Measurements from ENCODE around the gene LRRC9. TPM values are rescaled to one million over a fixed set of nuclear protein-coding genes. Genes with fewer than 3 reads are reported as not detected.

Gene LRRC9
- total and polyA plus RNA-seq, 10 of the 15 experiments (the other 5 are each of a cell fraction or from before 2014, with no cell fraction given), result not detected

GRCh38 chr14:60091550-60092525 lies 171.9 kb downstream of the LRRC9 start, which contains the start of gene PCNX4 (continued):
- TF ChIP-seq ZNF687 (IDR thresholded peaks at IDR 0.05) (peak; percentile 99), ZNF274 (IDR thresholded peaks at IDR 0.05; ENCODE audit: insufficient read depth, insufficient read length) (no peak), CBX3 (IDR thresholded peaks at IDR 0.05; ENCODE audit: borderline replicate concordance, low read depth) (no peak), HDAC2 (IDR thresholded peaks at IDR 0.05) (no peak), IRF3 (IDR thresholded peaks at IDR 0.05) (no peak; the same call in 1 of the 2 replicates), KAT2A (conservative IDR thresholded peaks at IDR 0.05; ENCODE audit: control insufficient read depth, low read depth, low read length) (no peak), NRF1 (conservative IDR thresholded peaks at IDR 0.05; ENCODE audit: low read depth, low read length) (peak; percentile 34; the same call in 1 of the 2 replicates), CREM (IDR thresholded peaks at IDR 0.05; ENCODE audit: low read depth) (peak; percentile 91), MLLT1 (IDR thresholded peaks at IDR 0.05) (peak; percentile 73; the same call in 1 of the 2 replicates), IRF5 (IDR thresholded peaks at IDR 0.05; ENCODE audit: borderline replicate concordance) (no peak), BMI1 (IDR thresholded peaks at IDR 0.05; ENCODE audit: borderline replicate concordance) (peak; percentile 94), ATF3 (IDR thresholded peaks at IDR 0.05; ENCODE audit: borderline replicate concordance, extremely low read depth, low read depth, low read length) (0 out of 2 replicates have a peak, but pooled peaks have one; percentile 48), CEBPZ (IDR thresholded peaks at IDR 0.05; ENCODE audit: low read depth, low read length) (no peak), CHD4 (IDR thresholded peaks at IDR 0.05) (no peak), STAT3 (IDR thresholded peaks at IDR 0.05; ENCODE audit: low read depth, low read length) (no peak), TARDBP (IDR thresholded peaks at IDR 0.05; ENCODE audit: borderline replicate concordance) (0 out of 2 replicates have a peak, but pooled peaks have one; percentile 56), RAD21 (IDR thresholded peaks at IDR 0.05; ENCODE audit: insufficient read depth, low read depth, low read length) (no peak)
